ENCODE measurements around the gene SLC35F1. TPM values are rescaled to one million over a fixed set of nuclear protein-coding genes. Genes with fewer than 3 reads are reported as not detected.
A peak's percentile ranks its signal among the peaks of the same experiment; 100 is the strongest.

SLC35F1 gene
- polyA plus RNA-seq, 3 donors = 2.9 to 3.7 (median 3.0) TPM

DNA sequence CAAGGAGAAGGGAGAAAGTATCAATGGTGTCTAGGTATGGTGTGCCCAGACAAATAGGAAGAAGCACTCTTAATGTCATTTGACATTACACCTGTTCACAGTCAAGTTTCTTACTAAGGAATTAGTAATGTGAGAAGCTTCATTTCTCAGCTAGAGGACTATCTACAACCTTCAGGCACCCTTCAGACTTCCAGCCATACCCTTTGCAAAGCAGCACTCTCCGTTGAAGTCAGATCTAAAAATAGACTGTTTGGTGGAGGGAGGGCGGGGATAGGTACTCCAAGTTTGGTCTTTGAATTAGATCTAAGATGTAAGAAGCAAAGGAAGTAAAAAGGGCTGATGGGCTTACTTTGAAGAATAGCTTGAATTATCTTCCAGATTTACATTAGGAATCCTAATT is 311.1 kb downstream of the SLC35F1 start:
- no peak for DNase-seq (ENCODE audit: extremely low read depth in 1 of 11, low read depth in 9 of 11, low spot score in 4 of 11)

DNA sequence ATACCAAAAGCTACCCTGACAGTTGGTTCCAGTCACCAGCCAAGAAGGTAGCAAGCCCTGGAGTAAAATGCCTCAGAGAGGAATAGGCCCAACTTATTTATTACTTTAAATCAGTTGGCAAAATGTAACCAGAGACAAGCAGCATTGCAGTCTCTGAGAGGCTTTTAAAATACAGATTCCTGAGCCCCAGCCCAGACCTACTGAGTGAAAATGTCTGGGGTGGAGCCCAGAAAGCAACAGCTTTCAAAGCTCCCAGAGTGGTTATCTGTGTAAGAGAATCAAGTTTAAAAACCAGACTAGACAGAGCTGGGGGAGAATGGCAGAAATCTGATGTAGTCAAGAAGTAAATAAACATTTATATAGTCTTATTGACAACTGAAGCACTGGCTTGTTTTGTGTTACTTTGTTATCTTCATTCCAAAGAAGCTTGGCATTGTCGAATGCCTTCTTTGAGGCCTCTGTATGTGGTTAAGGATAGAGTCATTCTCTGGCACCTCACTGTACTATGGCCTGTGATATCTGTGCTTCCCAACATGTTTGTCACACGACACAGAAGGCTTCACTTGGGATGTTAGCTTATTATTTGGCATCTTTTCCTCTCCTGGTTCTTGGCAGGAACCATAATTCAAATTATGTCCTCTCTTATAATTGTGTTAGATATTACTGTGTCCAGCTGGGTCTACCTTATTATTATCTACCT is 313.5 kb downstream of the SLC35F1 start:
- DNase-seq (ENCODE audit: extremely low read depth in 1 of 11, low read depth in 9 of 11, low spot score in 4 of 11) = no peak

DNA sequence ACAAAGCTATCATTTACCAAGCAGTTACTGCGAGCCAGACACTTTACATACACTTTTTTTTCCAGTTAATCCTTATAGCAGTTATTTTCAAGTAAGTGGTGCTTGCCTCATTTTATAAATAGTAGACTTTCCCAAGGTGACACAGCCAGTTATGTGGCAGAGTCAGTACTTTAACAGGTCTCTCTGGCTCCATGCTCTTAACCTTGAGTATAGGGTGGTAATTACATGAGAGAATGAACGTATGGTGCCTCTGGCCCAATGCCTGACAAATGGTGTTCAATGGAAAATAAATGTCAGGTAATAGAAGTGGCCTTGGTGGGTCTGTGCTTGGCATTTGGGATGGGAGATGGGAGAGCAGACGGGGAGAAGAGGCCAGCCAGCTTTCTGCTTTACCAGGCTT is 316.3 kb downstream of the SLC35F1 start:
- no peak for DNase-seq (ENCODE audit: extremely low read depth in 1 of 11, low read depth in 9 of 11, low spot score in 4 of 11)

DNA sequence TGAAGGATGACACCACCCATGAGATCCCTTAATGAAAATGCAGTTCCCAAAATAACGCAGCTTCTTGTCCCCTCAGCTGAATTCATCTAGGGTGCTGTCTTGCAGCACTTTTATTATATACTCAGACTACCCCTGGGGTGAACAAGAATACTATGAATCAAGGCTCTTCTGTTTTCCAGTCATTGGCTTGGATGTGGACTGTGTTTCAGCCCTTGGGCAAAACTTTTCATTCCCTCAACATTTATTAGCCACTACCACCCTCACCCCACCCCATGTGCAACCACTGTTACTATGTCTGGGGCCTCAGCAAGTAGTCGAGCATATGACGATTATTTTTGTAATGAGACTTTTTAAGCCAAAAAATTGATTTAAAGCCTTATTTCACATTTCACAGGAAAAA is 321.8 kb downstream of the SLC35F1 start:
- DNase-seq (ENCODE audit: extremely low read depth in 1 of 11, low read depth in 9 of 11, low spot score in 4 of 11) = no peak

DNA sequence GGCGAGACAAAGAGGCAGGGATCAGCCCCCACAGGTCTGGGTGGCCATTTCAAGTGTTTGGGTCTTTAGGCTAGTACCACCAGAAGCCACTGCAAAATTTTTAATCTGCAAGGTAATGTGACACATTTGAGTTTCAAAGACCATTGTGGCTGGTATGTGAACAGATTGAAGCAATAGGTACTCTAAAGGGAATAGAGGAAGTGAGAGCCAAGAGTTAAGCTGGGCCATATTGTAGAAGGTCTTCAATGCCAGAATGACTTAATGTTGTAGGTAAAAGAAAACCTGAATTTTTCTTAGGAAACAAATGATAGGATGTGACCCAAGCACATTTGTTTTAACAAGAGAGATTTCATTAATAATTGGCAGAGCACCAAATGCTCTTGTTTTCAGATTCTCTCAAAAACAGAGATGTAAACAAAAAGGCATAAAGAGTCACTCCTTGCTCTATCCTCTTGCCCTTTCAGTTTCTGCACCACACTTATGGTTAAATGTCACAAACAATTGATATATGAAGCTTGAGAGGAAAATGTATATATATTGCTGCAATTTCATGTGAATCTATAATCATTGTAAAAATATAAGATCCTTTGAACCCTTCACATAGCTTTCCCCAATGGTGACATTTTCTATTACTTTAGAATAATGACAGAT is 333.9 kb downstream of the SLC35F1 start:
- DNase-seq (ENCODE audit: extremely low read depth in 1 of 11, low read depth in 9 of 11, low spot score in 4 of 11) = no peak

DNA sequence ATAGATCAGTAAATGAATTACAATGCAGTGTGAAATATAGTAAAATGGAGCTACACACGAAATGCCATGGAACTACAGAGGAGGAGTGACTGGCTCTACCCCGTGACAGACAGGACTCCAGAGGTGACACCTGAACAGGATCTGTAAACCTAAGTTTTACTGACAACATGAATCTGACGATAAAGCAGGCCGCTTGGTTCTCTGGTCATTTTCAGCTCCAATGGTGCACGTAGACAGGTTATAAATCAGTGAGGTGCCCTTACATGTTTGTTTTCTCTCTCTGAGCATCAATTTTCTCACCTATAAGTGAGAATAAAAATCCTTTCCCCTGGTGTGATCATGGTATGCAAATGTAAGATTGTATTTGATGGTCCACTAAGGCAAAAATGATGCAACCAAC is 339.3 kb downstream of the SLC35F1 start:
- DNase-seq (ENCODE audit: extremely low read depth in 1 of 11, low read depth in 9 of 11, low spot score in 4 of 11) = peak in 5 of 11 donors; percentile 4 to 30 (median 13)

DNA sequence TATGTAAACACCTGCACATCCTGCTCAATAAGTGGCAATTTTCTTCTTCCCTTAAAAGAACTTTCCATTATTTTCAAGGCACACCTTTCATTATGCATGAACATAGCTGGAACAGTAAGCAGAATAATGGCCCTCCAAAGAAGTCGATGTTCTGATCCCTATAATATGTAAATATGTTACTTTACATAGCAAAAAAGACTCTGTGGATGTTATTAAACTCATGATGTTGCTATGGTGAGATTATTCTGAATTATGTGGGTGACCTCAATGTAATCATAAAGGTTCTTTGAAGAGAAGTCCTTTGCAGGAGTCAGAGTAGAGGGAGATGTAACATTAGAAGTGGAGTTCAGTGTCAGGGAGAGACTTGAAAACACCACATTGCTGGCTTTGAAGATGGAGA is 341.1 kb downstream of the SLC35F1 start:
- DNase-seq (ENCODE audit: extremely low read depth in 1 of 11, low read depth in 9 of 11, low spot score in 4 of 11) = no peak

DNA sequence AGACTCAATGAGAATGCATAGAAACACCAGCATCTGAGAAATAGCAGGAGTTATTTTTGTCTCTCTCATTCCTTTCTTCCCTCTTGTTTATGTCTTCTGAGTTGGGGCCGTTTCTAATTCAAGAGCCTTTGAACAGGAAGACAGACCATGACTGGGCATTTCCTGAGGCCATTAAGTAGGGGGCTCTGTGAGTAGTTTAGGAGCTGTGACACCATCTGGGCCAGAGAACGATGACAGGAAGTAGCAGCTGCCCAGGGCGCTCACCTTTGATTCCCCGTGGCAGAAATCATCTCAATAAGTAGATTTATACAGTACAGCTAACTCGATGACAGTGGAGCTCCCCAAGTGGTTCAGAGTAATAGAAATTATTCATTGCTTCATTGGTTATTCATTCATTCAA is 342.6 kb downstream of the SLC35F1 start:
- peak in 4 of 11 donors; percentile 3 to 20 (median 14) for DNase-seq (ENCODE audit: extremely low read depth in 1 of 11, low read depth in 9 of 11, low spot score in 4 of 11)

DNA sequence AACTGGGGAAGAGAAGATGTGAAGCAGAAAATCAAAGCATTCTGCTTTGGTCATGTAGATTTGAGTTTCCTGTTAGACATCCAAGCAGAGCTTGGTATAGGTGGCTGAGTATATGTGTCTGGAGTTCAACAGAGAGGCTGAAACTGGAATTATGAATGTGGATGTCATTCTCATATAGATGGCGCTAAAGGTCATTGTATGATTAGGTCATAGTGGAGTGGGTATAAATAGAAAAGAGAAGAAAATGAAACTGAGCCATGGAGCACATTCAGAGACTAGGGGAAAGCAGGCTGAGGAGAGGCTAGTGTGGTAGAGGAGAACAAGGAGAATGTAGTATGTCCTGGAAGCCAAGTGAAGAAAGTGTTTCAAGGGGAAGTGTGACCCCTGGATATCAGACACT is 345.4 kb downstream of the SLC35F1 start:
- DNase-seq (ENCODE audit: extremely low read depth in 1 of 11, low read depth in 9 of 11, low spot score in 4 of 11) = no peak

DNA sequence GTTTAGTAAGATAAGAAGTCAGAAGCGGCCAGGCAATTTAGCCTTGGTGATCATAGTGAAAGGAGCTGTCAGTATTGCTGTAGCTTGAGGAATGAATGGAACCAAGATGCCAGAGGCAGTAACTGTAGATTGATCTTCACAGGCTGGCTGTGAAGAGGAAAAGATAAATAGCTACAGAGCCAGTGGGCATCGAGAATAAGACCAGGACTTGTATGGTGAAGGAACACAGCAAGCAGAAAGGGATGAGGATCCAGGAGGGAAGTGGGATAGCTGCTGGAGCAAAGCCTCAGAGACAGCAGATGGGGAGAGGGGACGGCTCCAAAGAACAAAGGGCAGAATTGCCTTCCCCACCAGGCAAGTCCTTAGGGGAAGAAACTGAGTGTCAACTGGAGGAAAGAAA is 346.7 kb downstream of the SLC35F1 start:
- no peak for DNase-seq (ENCODE audit: extremely low read depth in 1 of 11, low read depth in 9 of 11, low spot score in 4 of 11)

DNA sequence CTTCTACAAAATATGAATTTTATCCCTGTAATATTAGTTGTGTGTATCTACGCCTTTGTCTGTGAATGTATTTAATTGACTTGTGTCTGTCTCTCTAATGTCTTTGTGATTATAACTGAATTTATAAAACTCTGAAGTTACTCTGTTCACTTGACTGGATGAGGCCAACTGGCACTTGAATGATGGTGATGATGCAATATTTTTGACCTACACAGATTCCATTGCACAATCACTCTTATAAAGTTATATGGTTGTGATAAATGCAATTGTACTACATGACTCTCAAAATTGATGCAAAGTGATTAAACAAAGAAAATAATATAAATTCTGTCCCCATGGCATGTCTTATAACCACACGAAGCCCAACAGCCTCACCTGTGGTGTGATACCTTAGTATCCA is 353.8 kb downstream of the SLC35F1 start:
- DNase-seq (ENCODE audit: extremely low read depth in 1 of 11, low read depth in 9 of 11, low spot score in 4 of 11) = no peak

DNA sequence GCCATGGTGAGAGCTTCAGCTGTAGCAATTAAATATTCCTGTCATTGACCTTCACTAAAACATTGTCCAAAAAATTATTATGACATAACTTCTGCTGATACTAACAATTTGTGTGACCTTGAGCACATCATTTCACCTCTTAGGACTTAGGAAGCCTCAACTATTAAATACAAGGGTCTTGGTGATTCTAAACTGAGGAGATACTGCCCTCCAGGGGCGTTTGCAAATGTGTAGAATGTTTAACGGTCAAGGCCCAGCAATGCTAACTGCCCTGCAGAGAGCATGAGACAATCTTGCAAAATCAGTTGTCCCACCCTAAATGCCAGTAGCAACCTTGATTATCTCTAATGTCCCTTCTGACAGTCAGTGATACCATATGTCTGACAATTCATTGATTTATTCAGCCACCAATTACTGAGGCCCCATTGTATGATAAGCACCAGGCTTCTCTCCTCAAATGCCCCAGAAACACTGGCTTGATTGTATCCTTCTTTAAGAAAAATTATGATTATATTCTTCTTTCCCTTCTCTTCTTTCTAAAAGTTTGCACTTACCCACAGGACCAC is 356.9 kb downstream of the SLC35F1 start:
- peak in 8 of 11 donors; percentile 12 to 47 (median 35) for DNase-seq (ENCODE audit: extremely low read depth in 1 of 11, low read depth in 9 of 11, low spot score in 4 of 11)

DNA sequence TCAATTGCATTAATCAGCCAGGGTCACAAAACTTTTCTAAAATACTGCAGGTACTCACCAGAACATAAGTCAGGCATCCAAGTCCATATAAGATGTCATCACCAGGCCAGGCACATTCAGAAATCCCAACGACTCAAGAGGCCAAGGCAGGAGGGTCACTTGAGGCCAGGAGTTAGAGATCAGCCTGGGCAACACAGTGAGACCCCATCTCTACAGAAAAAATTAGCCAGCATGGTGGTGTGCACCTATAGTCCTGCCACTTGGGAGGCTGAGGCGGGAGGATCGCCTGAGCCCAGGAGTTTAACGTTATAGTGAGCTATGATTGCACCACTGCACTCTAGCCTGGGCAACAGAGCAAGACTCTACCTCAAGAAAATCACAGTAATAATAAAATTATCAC is 362.6 kb downstream of the SLC35F1 start:
- DNase-seq (ENCODE audit: extremely low read depth in 1 of 11, low read depth in 9 of 11, low spot score in 4 of 11) = no peak

DNA sequence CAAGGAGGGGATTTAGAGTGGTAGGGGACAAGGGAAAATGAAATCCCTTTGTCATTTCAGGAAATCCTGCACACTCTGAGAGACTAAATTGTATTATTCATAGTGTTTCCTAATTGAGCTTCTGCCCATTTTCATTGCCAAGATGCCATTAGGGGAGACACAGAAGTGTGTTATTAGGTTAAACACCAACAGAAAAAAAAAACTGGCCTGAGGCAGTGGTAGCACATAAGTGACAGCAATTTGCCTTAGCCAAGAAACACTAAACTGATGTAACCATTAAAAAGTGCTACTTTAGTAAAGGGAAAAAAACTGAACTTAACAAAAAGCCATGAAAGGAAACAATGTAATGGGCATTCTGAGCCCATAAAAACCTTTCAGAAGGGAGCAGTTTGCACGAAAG is 370.6 kb downstream of the SLC35F1 start:
- no peak for DNase-seq (ENCODE audit: extremely low read depth in 1 of 11, low read depth in 9 of 11, low spot score in 4 of 11)

DNA sequence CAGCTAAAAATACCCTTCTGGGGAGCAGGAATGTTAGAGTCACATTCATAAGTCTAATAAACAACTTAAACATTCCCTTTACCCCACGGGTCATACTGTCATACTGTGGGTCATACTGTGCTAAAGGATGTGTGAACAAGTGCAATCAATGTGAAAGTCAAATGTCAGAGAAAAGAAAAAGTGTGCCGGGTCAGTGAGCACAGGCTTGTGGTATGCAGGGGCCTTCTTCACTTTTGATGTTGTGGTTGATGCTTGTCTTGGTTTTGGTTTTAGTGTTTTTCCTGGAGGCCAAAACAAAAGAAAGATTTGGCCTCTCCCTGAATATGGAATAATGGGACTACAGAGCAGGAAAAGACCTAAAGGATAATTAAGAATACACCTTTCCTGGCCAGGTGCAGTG is 373.1 kb downstream of the SLC35F1 start:
- DNase-seq (ENCODE audit: extremely low read depth in 1 of 11, low read depth in 9 of 11, low spot score in 4 of 11) = no peak

DNA sequence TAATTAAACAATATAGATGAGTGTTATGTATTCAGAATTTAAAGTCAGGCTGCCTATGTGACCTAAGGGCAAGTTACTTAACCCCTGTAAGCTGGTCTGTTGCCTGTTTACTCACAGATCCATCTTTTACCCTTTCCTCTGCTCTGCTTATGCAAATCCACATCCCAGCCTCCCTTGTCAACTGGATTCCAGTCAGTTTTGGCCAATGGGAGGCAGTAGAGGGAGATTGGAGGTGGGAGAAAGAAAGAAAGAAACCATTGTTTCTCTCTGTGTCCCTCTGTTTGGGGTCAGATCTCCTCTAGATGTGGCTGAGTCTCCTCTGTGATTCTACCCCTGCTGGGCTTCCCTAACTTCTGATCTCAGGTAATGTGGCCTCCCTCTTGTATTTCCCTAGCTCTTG is 374.2 kb downstream of the SLC35F1 start:
- no peak for DNase-seq (ENCODE audit: extremely low read depth in 1 of 11, low read depth in 9 of 11, low spot score in 4 of 11)

DNA sequence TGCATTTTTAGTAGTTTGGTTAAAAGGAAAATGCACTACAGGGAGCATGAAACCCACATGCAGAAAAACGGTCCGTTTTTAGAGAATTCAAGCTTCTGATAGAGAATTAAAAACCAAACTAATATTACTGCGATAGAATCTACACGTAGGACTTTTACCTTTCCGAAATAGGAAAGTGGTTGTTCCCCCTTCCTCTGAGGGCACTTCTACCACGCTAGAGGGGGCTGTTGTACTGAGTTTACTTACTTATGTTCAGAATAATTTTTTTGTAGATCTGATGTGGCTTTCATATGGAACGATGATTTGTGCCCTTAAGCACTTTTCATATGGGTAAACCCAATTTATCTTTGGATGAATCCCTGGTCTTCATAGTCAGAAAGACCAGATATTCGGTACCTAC is 376.7 kb downstream of the SLC35F1 start:
- DNase-seq (ENCODE audit: extremely low read depth in 1 of 11, low read depth in 9 of 11, low spot score in 4 of 11) = peak in 3 of 11 donors; percentile 35 to 53 (median 42)

DNA sequence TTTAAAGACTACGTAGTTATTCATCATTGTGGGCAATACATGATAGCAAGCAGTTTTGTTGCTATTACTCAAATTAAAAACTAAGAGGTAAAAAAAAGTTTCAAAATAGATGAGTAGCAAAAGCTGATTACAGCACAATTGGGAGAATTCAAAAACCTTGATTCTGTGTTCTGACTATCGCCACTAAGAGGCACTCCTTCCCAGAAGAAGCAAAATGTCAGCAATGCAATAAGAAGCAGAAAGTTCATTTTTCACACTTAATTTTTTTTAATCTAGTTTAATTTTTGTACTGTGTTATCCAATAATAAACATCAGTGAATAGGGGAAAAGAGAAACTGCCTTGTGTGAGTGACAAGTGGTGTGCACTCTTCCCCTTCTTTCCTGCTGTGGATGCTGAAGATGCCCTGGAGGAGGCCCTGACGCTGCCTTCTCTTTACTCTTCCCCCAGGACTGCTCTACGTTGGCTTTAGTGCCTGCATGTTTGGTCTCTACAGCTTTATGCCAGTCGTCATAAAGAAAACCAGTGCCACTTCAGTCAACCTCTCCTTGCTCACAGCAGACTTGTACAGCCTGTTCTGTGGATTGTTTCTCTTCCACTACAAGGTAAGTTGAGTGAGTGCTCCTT is 377.8 kb downstream of the SLC35F1 start:
- DNase-seq (ENCODE audit: extremely low read depth in 1 of 11, low read depth in 9 of 11, low spot score in 4 of 11) = no peak

DNA sequence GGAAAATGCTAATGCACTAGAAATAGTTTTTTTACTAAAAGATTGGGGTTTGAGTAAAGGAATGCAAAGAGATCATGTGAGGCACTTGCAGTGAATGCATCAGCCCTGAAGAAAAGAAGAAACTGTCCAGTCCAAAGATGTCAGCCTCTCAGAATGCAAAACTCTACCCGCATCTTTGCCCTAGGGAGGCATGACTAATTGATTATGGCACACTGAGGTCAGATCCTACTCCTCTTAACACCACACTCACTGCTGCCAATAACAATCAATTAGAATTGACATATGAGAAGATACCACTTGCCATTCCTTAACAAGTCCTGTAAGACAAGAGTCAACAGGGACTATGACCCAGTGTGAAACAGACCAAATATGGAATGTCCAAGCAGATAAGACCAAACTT is 378.7 kb downstream of the SLC35F1 start:
- no peak for DNase-seq (ENCODE audit: extremely low read depth in 1 of 11, low read depth in 9 of 11, low spot score in 4 of 11)
